Brain microvascular endothelial cell (primary cell): ENCODE measurements around the gene GUCA2A.

Experiments
- DNase-seq: peaks from one replicate; pipeline ENCODE4 v3.0.0-alpha.2; 2020
- H3K27ac ChIP-seq: fragments of 250-450 bp; sonication (Bioruptor Pico); 2 replicates; pipeline ENCODE4 v1.5.1; 2020; ENCODE audit warnings: mild to moderate bottlenecking, moderate library complexity
- H3K27me3 ChIP-seq: fragments of 250-450 bp; sonication (Bioruptor Pico); replicated peaks from 2 replicates; pipeline ENCODE4 v1.5.1; 2020; ENCODE audit warnings: mild to moderate bottlenecking
- H3K36me3 ChIP-seq: fragments of 250-450 bp; sonication (Bioruptor Pico); replicated peaks from 2 replicates; pipeline ENCODE4 v1.5.1; 2020; ENCODE audit warnings: mild to moderate bottlenecking
- H3K4me3 ChIP-seq: 2 replicates; pipeline ENCODE4 v1.5.1; 2011; ENCODE audit warnings: low read depth, mild to moderate bottlenecking, control low read depth, low read length, moderate library complexity
- in situ Hi-C: cut with HindIII; loops from 2 replicates; pipeline ENCODE4 v1.10.0; 2017; ENCODE audit warnings: low sequenced_read_pairs, low pct_ligation_motif_present
- TF ChIP-seq, protein P1 (sequence below): IDR thresholded peaks from 2 replicates; pipeline ENCODE4 v1.5.1; 2011; ENCODE audit warnings: low read depth, mild to moderate bottlenecking, moderate library complexity, low read length, control low read depth, inconsistent platforms; ENCODE audit errors: missing control alignments

GUCA2A gene

GRCh38 chr1:42189931-42190853 is 25.6 kb upstream of the GUCA2A start:
- TF ChIP-seq, protein P1, sequence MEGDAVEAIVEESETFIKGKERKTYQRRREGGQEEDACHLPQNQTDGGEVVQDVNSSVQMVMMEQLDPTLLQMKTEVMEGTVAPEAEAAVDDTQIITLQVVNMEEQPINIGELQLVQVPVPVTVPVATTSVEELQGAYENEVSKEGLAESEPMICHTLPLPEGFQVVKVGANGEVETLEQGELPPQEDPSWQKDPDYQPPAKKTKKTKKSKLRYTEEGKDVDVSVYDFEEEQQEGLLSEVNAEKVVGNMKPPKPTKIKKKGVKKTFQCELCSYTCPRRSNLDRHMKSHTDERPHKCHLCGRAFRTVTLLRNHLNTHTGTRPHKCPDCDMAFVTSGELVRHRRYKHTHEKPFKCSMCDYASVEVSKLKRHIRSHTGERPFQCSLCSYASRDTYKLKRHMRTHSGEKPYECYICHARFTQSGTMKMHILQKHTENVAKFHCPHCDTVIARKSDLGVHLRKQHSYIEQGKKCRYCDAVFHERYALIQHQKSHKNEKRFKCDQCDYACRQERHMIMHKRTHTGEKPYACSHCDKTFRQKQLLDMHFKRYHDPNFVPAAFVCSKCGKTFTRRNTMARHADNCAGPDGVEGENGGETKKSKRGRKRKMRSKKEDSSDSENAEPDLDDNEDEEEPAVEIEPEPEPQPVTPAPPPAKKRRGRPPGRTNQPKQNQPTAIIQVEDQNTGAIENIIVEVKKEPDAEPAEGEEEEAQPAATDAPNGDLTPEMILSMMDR, result no peak
- no peak overlapping the region for H3K4me3 ChIP-seq
- H3K36me3 ChIP-seq, result peaks cover 11% of the 10 kb centered on the region
- in situ Hi-C loops, result no loop called here
- H3K27ac ChIP-seq, result no peak overlapping the region
- H3K27me3 ChIP-seq, result no peaks in the 10 kb centered on the region
- no peak for DNase-seq

DNA sequence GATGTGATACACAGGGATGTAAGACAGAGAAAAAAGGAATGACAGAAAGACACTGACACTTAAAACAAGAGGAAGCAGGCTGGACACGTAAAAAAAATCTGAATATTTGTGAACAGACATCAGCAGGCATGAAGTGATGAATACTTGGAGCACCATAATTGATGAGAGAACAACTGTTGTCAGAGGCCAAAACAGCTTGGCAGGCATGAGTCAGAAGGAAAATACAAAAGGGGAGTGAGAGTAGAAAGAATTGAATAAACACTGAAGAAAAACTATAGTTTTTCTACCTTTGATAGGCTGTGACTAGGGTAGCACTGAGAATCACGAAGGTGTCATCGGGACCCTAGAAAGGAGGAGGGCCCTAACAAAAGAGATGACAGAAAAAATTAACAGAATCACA is 21.6 kb upstream of the GUCA2A start:
- DNase-seq, result peak; percentile 66
- Histone ChIP-seq H3K27me3 (no peaks in the 10 kb centered on the region), H3K27ac (peak overlapping the region; percentile 25), H3K4me3 (no peak overlapping the region), H3K36me3 (peaks cover 8% of the 10 kb centered on the region)
- TF ChIP-seq, protein P1, result no peak
- in situ Hi-C loops, result no loop called here

GRCh38 chr1:42184616-42185015 is 20.1 kb upstream of the GUCA2A start:
- no peak overlapping the region for H3K4me3 ChIP-seq
- H3K27me3 ChIP-seq, result no peaks in the 10 kb centered on the region
- no peak overlapping the region for H3K27ac ChIP-seq
- TF ChIP-seq, protein P1, result no peak
- H3K36me3 ChIP-seq, result peaks cover 7% of the 10 kb centered on the region
- DNase-seq, result no peak
- in situ Hi-C loops, result no loop called here

DNA sequence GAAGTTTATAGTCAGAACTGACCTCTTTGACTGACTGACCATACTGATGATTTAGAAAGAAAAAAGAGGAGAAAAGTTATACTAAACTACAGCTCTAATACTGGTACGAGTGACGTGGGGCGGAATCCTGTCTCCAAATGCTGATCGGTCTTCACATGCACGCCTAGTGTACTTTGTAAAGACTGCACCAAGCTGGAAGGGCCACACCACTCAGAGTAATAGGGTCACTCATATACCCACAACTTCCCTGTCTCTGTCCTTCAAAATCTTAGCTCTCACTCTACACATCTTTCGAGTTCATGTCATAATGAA is 19.4 kb upstream of the GUCA2A start:
- Histone ChIP-seq H3K36me3 (peaks cover 4% of the 10 kb centered on the region), H3K4me3 (no peak overlapping the region)
- in situ Hi-C loops, result no loop called here

DNA sequence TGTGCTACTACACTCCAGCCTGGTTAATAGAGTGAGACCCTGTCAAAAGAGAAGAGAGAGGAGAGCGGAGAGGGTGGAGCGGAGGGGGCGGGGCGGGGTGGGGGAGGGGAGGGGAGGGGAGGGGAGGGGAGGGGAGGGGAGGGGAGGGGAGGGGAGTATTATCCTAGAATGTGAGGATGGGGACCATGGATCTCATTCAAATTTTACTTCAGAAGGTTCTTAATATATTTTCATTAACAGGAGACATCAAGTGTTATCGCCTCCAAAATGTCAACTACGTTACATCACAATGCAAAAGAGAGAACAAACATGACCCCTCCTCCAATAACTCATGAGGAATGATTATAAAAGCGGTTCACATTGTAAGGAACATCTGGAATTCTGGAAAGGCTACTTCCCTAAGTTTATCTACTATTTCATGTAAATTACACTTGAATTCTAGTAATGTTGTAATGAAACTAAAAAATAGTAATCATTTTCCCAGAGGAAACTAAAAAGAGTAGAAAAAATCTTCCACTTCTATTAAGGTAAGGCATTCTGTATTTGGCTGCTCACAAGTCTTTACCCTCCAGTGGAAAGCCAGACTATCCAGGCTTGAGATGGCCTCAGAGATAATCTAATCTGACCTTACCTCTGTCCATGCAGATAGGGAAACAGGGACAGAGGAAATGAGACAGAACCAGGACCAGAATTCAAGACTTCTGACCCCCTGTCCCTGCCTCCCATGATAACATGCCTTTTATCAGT is 18.8 kb upstream of the GUCA2A start:
- H3K36me3 ChIP-seq, result peaks cover 4% of the 10 kb centered on the region
- in situ Hi-C loops, result no loop called here
- no peaks in the 10 kb centered on the region for H3K27me3 ChIP-seq
- no peak for DNase-seq
- TF ChIP-seq, protein P1, result no peak
- no peak overlapping the region for H3K4me3 ChIP-seq
- no peak overlapping the region for H3K27ac ChIP-seq

More for the DNA sequence above, 19.4 kb upstream of the GUCA2A start:
- DNase-seq, result no peak
- TF ChIP-seq, protein P1, result no peak
- Histone ChIP-seq H3K27me3 (no peaks in the 10 kb centered on the region), H3K27ac (no peak overlapping the region)
